WTC11 (cell line): ENCODE data around the gene TMEM239. TPM values are rescaled to one million over a fixed set of nuclear protein-coding genes. Genes with fewer than 3 reads are reported as not detected.
A peak's percentile ranks its signal among the peaks of the same experiment; 100 is the strongest.

ENCODE experiments used
- ATAC-seq: fragments of 200-7000 bp; cut with Tn5 transposase; 2 replicates; pipeline ENCODE4 v1.10.0; 2021; ENCODE audit warnings: mild to moderate bottlenecking, moderate library complexity
- CTCF ChIA-PET: fragments of 300-600 bp; sonication (Branson Sonifier 250); formaldehyde crosslinking; loops from one replicate; lab custom pipeline; 2021; ENCODE audit warnings: antibody characterized with exemption; lab: Charles Lee
- POLR2A ChIA-PET: fragments of 350-600 bp; sonication (Branson Sonifier 250); formaldehyde crosslinking; loops from one replicate; lab custom pipeline; 2021; ENCODE audit warnings: antibody characterized with exemption; lab: Charles Lee
- DNase-seq: peaks from one replicate; pipeline ENCODE4 v3.0.0; 2021; ENCODE audit warnings: low spot score
- H3K27ac Mint-ChIP-seq: 2 replicates; pipeline ENCODE4 v1.8.0; 2021; ENCODE audit warnings: mixed read lengths
- H3K27me3 Mint-ChIP-seq: 2 replicates; pipeline ENCODE4 v1.8.0; 2021; ENCODE audit warnings: low read depth, mild to moderate bottlenecking, moderate library complexity, mixed read lengths
- H3K36me3 Mint-ChIP-seq: 2 replicates; pipeline ENCODE4 v1.8.0; 2021; ENCODE audit warnings: mixed read lengths
- H3K4me1 Mint-ChIP-seq: 2 replicates; pipeline ENCODE4 v1.8.0; 2022; ENCODE audit warnings: mixed read lengths
- H3K4me3 Mint-ChIP-seq: 2 replicates; pipeline ENCODE4 v1.8.0; 2021; ENCODE audit warnings: mild to moderate bottlenecking, moderate library complexity, mixed read lengths
- H3K9me3 Mint-ChIP-seq: 2 replicates; pipeline ENCODE4 v1.8.0; 2021; ENCODE audit warnings: mixed read lengths
- ATF1 ChIP-seq: sonication (generic); formaldehyde crosslinking; IDR thresholded peaks from 2 replicates; pipeline ENCODE4 v1.8.1; 2023; ENCODE audit warnings: mild to moderate bottlenecking, moderate library complexity, missing genetic modification reagents
- CTCF ChIP-seq: fragments of 200-600 bp; IDR thresholded peaks from 2 replicates; pipeline ENCODE4 v1.8.0; 2022; ENCODE audit warnings: antibody characterized with exemption
- E2F1 ChIP-seq: sonication (generic); formaldehyde crosslinking; IDR thresholded peaks from 2 replicates; pipeline ENCODE4 v1.8.0; 2022; ENCODE audit warnings: mild to moderate bottlenecking, missing genetic modification reagents
- ELF4 ChIP-seq: sonication (generic); formaldehyde crosslinking; IDR thresholded peaks from 2 replicates; pipeline ENCODE4 v1.8.1; 2022; ENCODE audit warnings: low read depth, mild to moderate bottlenecking, moderate library complexity, missing genetic modification reagents
- IRF1 ChIP-seq: sonication (generic); formaldehyde crosslinking; IDR thresholded peaks from 2 replicates; pipeline ENCODE4 v1.8.0; 2023; ENCODE audit warnings: missing genetic modification reagents
- JAZF1 ChIP-seq: fragments of 250-450 bp; sonication (Bioruptor Pico); IDR thresholded peaks from 2 replicates; pipeline ENCODE4 v1.9.0; 2021; ENCODE audit warnings: moderate library complexity, mild to moderate bottlenecking, inconsistent platforms
- MYBL2 ChIP-seq: sonication (generic); formaldehyde crosslinking; IDR thresholded peaks from 2 replicates; pipeline ENCODE4 v1.8.1; 2023; ENCODE audit warnings: mild to moderate bottlenecking, moderate library complexity, missing genetic modification reagents
- NFATC4 ChIP-seq: fragments of 250-450 bp; sonication (Bioruptor Pico); IDR thresholded peaks from 2 replicates; pipeline ENCODE4 v1.9.0; 2021; ENCODE audit warnings: mild to moderate bottlenecking
- NR3C1 ChIP-seq: sonication (generic); formaldehyde crosslinking; conservative IDR thresholded peaks from 2 replicates; pipeline ENCODE4 v1.8.1; 2023; ENCODE audit warnings: low read depth, mild to moderate bottlenecking, missing genetic modification reagents
- SMAD4 ChIP-seq: sonication (generic); formaldehyde crosslinking; IDR thresholded peaks from 2 replicates; pipeline ENCODE4 v1.8.0; 2022; ENCODE audit warnings: mild to moderate bottlenecking, missing genetic modification reagents
- STAT6 ChIP-seq: sonication (generic); formaldehyde crosslinking; conservative IDR thresholded peaks from 2 replicates; pipeline ENCODE4 v1.8.1; 2023; ENCODE audit warnings: mild to moderate bottlenecking, low read depth, missing genetic modification reagents, moderate library complexity
- TCF7 ChIP-seq: sonication (generic); formaldehyde crosslinking; IDR thresholded peaks from 2 replicates; pipeline ENCODE4 v1.8.0; 2022; ENCODE audit warnings: mild to moderate bottlenecking, low read depth, missing genetic modification reagents, moderate library complexity
- TEAD1 ChIP-seq: sonication (generic); formaldehyde crosslinking; IDR thresholded peaks from 2 replicates; pipeline ENCODE4 v1.8.0; 2022; ENCODE audit warnings: mild to moderate bottlenecking, missing genetic modification reagents
- ZNF219 ChIP-seq: sonication (generic); formaldehyde crosslinking; IDR thresholded peaks from 2 replicates; pipeline ENCODE4 v1.8.0; 2023; ENCODE audit warnings: missing genetic modification reagents, mild to moderate bottlenecking, borderline replicate concordance
- ZNF232 ChIP-seq: sonication (generic); formaldehyde crosslinking; IDR thresholded peaks from 2 replicates; pipeline ENCODE4 v1.8.0; 2022; ENCODE audit warnings: mild to moderate bottlenecking, missing genetic modification reagents
- ZNF423 ChIP-seq: fragments of 250-450 bp; sonication (Bioruptor Pico); IDR thresholded peaks from 2 replicates; pipeline ENCODE4 v2.1.2; 2022; ENCODE audit warnings: mild to moderate bottlenecking, moderate library complexity
- ZNF425 ChIP-seq: fragments of 250-450 bp; sonication (Bioruptor Pico); conservative IDR thresholded peaks from 2 replicates; pipeline ENCODE4 v1.9.0; 2021; ENCODE audit warnings: mild to moderate bottlenecking
- ZNF671 ChIP-seq: fragments of 250-450 bp; sonication (Bioruptor Pico); IDR thresholded peaks from 2 replicates; pipeline ENCODE4 v1.8.0; 2021; ENCODE audit warnings: mild to moderate bottlenecking
- total RNA-seq: library from RNA; stranded (reverse); gene quantifications from 3 replicates; pipeline ENCODE4 v1.2.3, GENCODE V29; 2021

TMEM239 gene
- total RNA-seq, 1 experiment from 2014 or later: not detected

GRCh38 chr20:2778602-2779321 is 37.4 kb upstream of the TMEM239 start:
- no peaks in the 10 kb centered on the region for H3K4me1 Mint-ChIP-seq
- no peak for DNase-seq
- peaks cover 15% of the 10 kb centered on the region for H3K27me3 Mint-ChIP-seq
- CTCF ChIA-PET: no interaction called here
- no peaks in the 10 kb centered on the region for H3K36me3 Mint-ChIP-seq
- no peak overlapping the region for H3K27ac Mint-ChIP-seq
- no peak for ATAC-seq
- H3K9me3 Mint-ChIP-seq: peaks cover 14% of the 10 kb centered on the region; the same call in 1 of the 2 replicates
- no peak for TF ChIP-seq SMAD4 (CRISPR knock-in tag)
- no peak for TF ChIP-seq NFATC4 (CRISPR knock-in tag)
- TF ChIP-seq ZNF219 (CRISPR knock-in tag): no peak
- TF ChIP-seq ELF4 (CRISPR knock-in tag): no peak
- no peak for TF ChIP-seq CTCF
- no peak for TF ChIP-seq ZNF671 (CRISPR knock-in tag)
- TF ChIP-seq E2F1 (CRISPR knock-in tag): no peak
- TF ChIP-seq TCF7 (CRISPR knock-in tag): no peak
- no peak for TF ChIP-seq IRF1 (CRISPR knock-in tag)
- no peak for TF ChIP-seq NR3C1 (CRISPR knock-in tag)
- TF ChIP-seq ATF1 (CRISPR knock-in tag): no peak
- TF ChIP-seq, all 79 proteins: peak for 0
- no peak overlapping the region for H3K4me3 Mint-ChIP-seq
- POLR2A ChIA-PET: no interaction called here

- DNase-seq (no peak), ATAC-seq (peak; percentile 43)
- Mint-ChIP-seq H3K27me3 (peaks cover 20% of the 10 kb centered on the region), H3K4me3 (no peak overlapping the region), H3K9me3 (peaks cover 7% of the 10 kb centered on the region; the same call in 1 of the 2 replicates), H3K27ac (no peak overlapping the region), H3K4me1 (no peaks in the 10 kb centered on the region), H3K36me3 (no peaks in the 10 kb centered on the region)
- POLR2A ChIA-PET: no interaction called here
- TF ChIP-seq STAT6 (CRISPR knock-in tag): no peak
- TF ChIP-seq ZNF671 (CRISPR knock-in tag): no peak
- TF ChIP-seq MYBL2 (CRISPR knock-in tag): no peak
- CTCF ChIA-PET: interaction anchor here (0.5 to 1.2 kb wide), 2 partner anchors 9 to 25 kb away, joined by 3 to 5 read pairs; no protein-coding TSS in a partner anchor
Observed at GRCh38 chr20:2780948-2781347, 35.2 kb upstream of the TMEM239 start.

GRCh38 chr20:2783908-2784566 is 32.1 kb upstream of the TMEM239 start:
- H3K4me1 Mint-ChIP-seq: no peaks in the 10 kb centered on the region
- no peak overlapping the region for H3K27ac Mint-ChIP-seq
- TF ChIP-seq TEAD1 (CRISPR knock-in tag) (no peak), ZNF232 (CRISPR knock-in tag) (no peak), ZNF425 (no peak), E2F1 (CRISPR knock-in tag) (no peak), ZNF423 (no peak), JAZF1 (CRISPR knock-in tag) (no peak)
- ATAC-seq: no peak
- peaks cover 4% of the 10 kb centered on the region; the same call in 1 of the 2 replicates for H3K9me3 Mint-ChIP-seq
- H3K4me3 Mint-ChIP-seq: no peak overlapping the region
- ChIA-PET POLR2A (interaction anchor here (0.7 kb wide), 1 partner anchor 201 kb away, joined by 6 read pairs; no protein-coding TSS in a partner anchor), CTCF (no interaction called here)
- no peak for DNase-seq
- peaks cover 13% of the 10 kb centered on the region for H3K27me3 Mint-ChIP-seq
- no peaks in the 10 kb centered on the region for H3K36me3 Mint-ChIP-seq
